MM.1S (cell line): ENCODE data around the gene ADGRF1.

Experiments used
- DNase-seq: peaks from one replicate; pipeline ENCODE4 v3.0.0-alpha.2; 2015
- H2AFZ ChIP-seq: fragments of 300-600 bp; sonication (generic); 2 replicates; pipeline ENCODE4 v1.6.0; 2016; ENCODE audit warnings: antibody characterized with exemption, low read length
- H3F3A ChIP-seq: fragments of 300-600 bp; sonication (generic); 2 replicates; pipeline ENCODE4 v1.6.1; 2016; ENCODE audit warnings: mild to moderate bottlenecking, antibody characterized with exemption, low read length, moderate library complexity, mixed read lengths; ENCODE audit not compliant: insufficient read depth
- H3K27ac ChIP-seq: fragments of 300-600 bp; sonication (generic); 2 replicates; pipeline ENCODE4 v1.5.1; 2016; ENCODE audit warnings: mild to moderate bottlenecking, low read length
- H3K27me3 ChIP-seq: fragments of 300-600 bp; sonication (generic); replicated peaks from 2 replicates; pipeline ENCODE4 v1.6.0; 2016; ENCODE audit warnings: low read length; ENCODE audit not compliant: insufficient read depth
- H3K36me3 ChIP-seq: fragments of 300-600 bp; sonication (generic); replicated peaks from 2 replicates; pipeline ENCODE4 v1.6.1; 2016; ENCODE audit warnings: mild to moderate bottlenecking, low read length, mixed read lengths; ENCODE audit not compliant: insufficient read depth
- H3K4me1 ChIP-seq: fragments of 300-600 bp; sonication (generic); 2 replicates; pipeline ENCODE4 v1.6.1; 2016; ENCODE audit warnings: low read length, mixed read lengths
- H3K4me2 ChIP-seq: fragments of 300-600 bp; sonication (generic); 2 replicates; pipeline ENCODE4 v1.6.0; 2016; ENCODE audit warnings: low read depth, low read length
- H3K4me3 ChIP-seq: fragments of 300-600 bp; sonication (generic); 2 replicates; pipeline ENCODE4 v1.5.1; 2016; ENCODE audit warnings: low read length, mixed read lengths
- H3K79me2 ChIP-seq: fragments of 300-600 bp; sonication (generic); 2 replicates; pipeline ENCODE4 v1.6.1; 2016; ENCODE audit warnings: mixed run types, low read length, mixed read lengths
- H3K9ac ChIP-seq: fragments of 300-600 bp; sonication (generic); 2 replicates; pipeline ENCODE4 v1.6.1; 2016; ENCODE audit warnings: low read length, mixed read lengths
- H3K9me2 ChIP-seq: fragments of 300-600 bp; sonication (generic); replicated peaks from 2 replicates; pipeline ENCODE4 v1.6.1; 2016; ENCODE audit warnings: mild to moderate bottlenecking, low read length, mixed read lengths; ENCODE audit not compliant: insufficient read depth
- H3K9me3 ChIP-seq: fragments of 300-600 bp; sonication (generic); replicated peaks from 2 replicates; pipeline ENCODE4 v1.6.1; 2016; ENCODE audit warnings: mild to moderate bottlenecking, low read length, mixed read lengths; ENCODE audit not compliant: insufficient read depth
- H4K20me1 ChIP-seq: fragments of 300-600 bp; sonication (generic); 2 replicates; pipeline ENCODE4 v1.6.1; 2016; ENCODE audit warnings: mild to moderate bottlenecking, low read length, moderate library complexity, mixed read lengths; ENCODE audit not compliant: insufficient read depth
- CTCF ChIP-seq: fragments of 300-600 bp; sonication (generic); IDR thresholded peaks from 2 replicates; pipeline ENCODE4 v1.5.1; 2016; ENCODE audit warnings: antibody characterized with exemption, low read length, mixed read lengths
- EZH2 ChIP-seq: fragments of 300-600 bp; sonication (generic); optimal IDR thresholded peaks from 2 replicates; pipeline ENCODE3; 2017; ENCODE audit warnings: low read depth, mild to moderate bottlenecking, antibody characterized with exemption, low read length, mixed read lengths
- EZH2phosphoT487 ChIP-seq: fragments of 300-600 bp; sonication (generic); IDR thresholded peaks from 2 replicates; pipeline ENCODE4 v1.6.1; 2018; ENCODE audit warnings: antibody characterized with exemption, low read length

ADGRF1 gene

GRCh38 chr6:47069156-47069555 lies 27.0 kb upstream of the ADGRF1 start:
- no peaks in the 10 kb centered on the region for H3K36me3 ChIP-seq
- no peak overlapping the region for H3K27ac ChIP-seq
- no peaks in the 10 kb centered on the region for H3K4me1 ChIP-seq
- no peaks in the 10 kb centered on the region for H3K9me3 ChIP-seq
- no peak overlapping the region for H2AFZ ChIP-seq
- no peaks in the 10 kb centered on the region for H3K27me3 ChIP-seq
- TF ChIP-seq CTCF (no peak), EZH2 (no peak), EZH2phosphoT487 (no peak)
- DNase-seq = no peak
- H3K79me2 ChIP-seq = no peaks in the 10 kb centered on the region
- no peak overlapping the region for H3K9ac ChIP-seq
- no peak overlapping the region for H3K4me3 ChIP-seq
- no peaks in the 10 kb centered on the region for H4K20me1 ChIP-seq
- no peak overlapping the region for H3K4me2 ChIP-seq
- no peaks in the 10 kb centered on the region for H3F3A ChIP-seq
- H3K9me2 ChIP-seq = no peaks in the 10 kb centered on the region

- no peak for TF ChIP-seq EZH2
- no peak for TF ChIP-seq EZH2phosphoT487
- no peaks in the 10 kb centered on the region for H3K4me1 ChIP-seq
- H3K36me3 ChIP-seq = no peaks in the 10 kb centered on the region
- no peaks in the 10 kb centered on the region for H4K20me1 ChIP-seq
- DNase-seq = no peak
- no peaks in the 10 kb centered on the region for H3K79me2 ChIP-seq
- no peak overlapping the region for H3K4me2 ChIP-seq
- H3K9me2 ChIP-seq = no peaks in the 10 kb centered on the region
- H3K27ac ChIP-seq = no peak overlapping the region
- no peaks in the 10 kb centered on the region for H3K27me3 ChIP-seq
- no peaks in the 10 kb centered on the region for H3F3A ChIP-seq
- H3K4me3 ChIP-seq = no peak overlapping the region
- H3K9me3 ChIP-seq = no peaks in the 10 kb centered on the region
- H2AFZ ChIP-seq = no peak overlapping the region
- H3K9ac ChIP-seq = no peak overlapping the region
These were observed 24.3 kb upstream of the ADGRF1 start for GRCh38 chr6:47066418-47066817.

GRCh38 chr6:47064274-47064673 lies 22.1 kb upstream of the ADGRF1 start:
- H3K27me3 ChIP-seq = no peaks in the 10 kb centered on the region
- H3K27ac ChIP-seq = no peak overlapping the region
- H3K4me1 ChIP-seq = no peaks in the 10 kb centered on the region
- H3K9me3 ChIP-seq = no peaks in the 10 kb centered on the region
- no peaks in the 10 kb centered on the region for H3F3A ChIP-seq
- DNase-seq = no peak
- no peak for TF ChIP-seq CTCF
- TF ChIP-seq EZH2phosphoT487 = no peak
- no peak for TF ChIP-seq EZH2
- no peak overlapping the region for H3K4me3 ChIP-seq
- no peak overlapping the region for H3K4me2 ChIP-seq
- H3K9ac ChIP-seq = no peak overlapping the region
- no peaks in the 10 kb centered on the region for H3K36me3 ChIP-seq
- no peak overlapping the region for H2AFZ ChIP-seq
- H3K9me2 ChIP-seq = no peaks in the 10 kb centered on the region
- H3K79me2 ChIP-seq = no peaks in the 10 kb centered on the region
- no peaks in the 10 kb centered on the region for H4K20me1 ChIP-seq

- H3K9ac ChIP-seq = no peak overlapping the region
- no peak overlapping the region for H2AFZ ChIP-seq
- no peaks in the 10 kb centered on the region for H3F3A ChIP-seq
- no peak overlapping the region for H3K27ac ChIP-seq
- DNase-seq = no peak
- no peaks in the 10 kb centered on the region for H3K9me2 ChIP-seq
- no peaks in the 10 kb centered on the region for H4K20me1 ChIP-seq
- no peaks in the 10 kb centered on the region for H3K27me3 ChIP-seq
- no peak overlapping the region for H3K4me3 ChIP-seq
- TF ChIP-seq CTCF = no peak
- TF ChIP-seq EZH2phosphoT487 = no peak
- TF ChIP-seq EZH2 = no peak
- no peaks in the 10 kb centered on the region for H3K4me1 ChIP-seq
- no peaks in the 10 kb centered on the region for H3K79me2 ChIP-seq
- H3K36me3 ChIP-seq = no peaks in the 10 kb centered on the region
- no peak overlapping the region for H3K4me2 ChIP-seq
- no peaks in the 10 kb centered on the region for H3K9me3 ChIP-seq
These were observed 20.2 kb upstream of the ADGRF1 start for GRCh38 chr6:47062346-47062745.
